HepG2 (cell line): ENCODE data around the gene SPSB1. TPM values are rescaled to one million over a fixed set of nuclear protein-coding genes. Genes with fewer than 3 reads are reported as not detected.

Source experiments
- ATAC-seq: fragments of 200-7000 bp; cut with Tn5 transposase; 3 replicates; pipeline ENCODE4 v1.9.1; 2020; ENCODE audit warnings: mild to moderate bottlenecking, moderate library complexity
- BruUV-seq: library from RNA; stranded (reverse); fragments of 400-500 nt; replicated peaks from 2 replicates; lab custom pipeline; 2021; lab: Mats Ljungman, UMichigan
- CTCF ChIA-PET: fragments of 300-600 bp; formaldehyde crosslinking; extraction: SDS; loops from one replicate; lab custom pipeline; 2021; ENCODE audit warnings: low total read pairs, inconsistent platforms, low intra/inter-chr PET ratio; lab: Yijun Ruan, JAX
- POLR2A ChIA-PET: fragments of 350-600 bp; sonication (Branson Sonifier 250); formaldehyde crosslinking; loops from one replicate; lab custom pipeline; 2020; ENCODE audit warnings: antibody characterized with exemption, inconsistent platforms; lab: Yijun Ruan, JAX
- DNase-seq: peaks from one replicate; pipeline ENCODE4 v3.0.0-alpha.2; 2015; ENCODE audit warnings: low spot score
- FAIRE-seq: peaks from 3 replicates; lab custom pipeline; 2011; peaks lifted over from hg19 to GRCh38; lab: Jason Lieb, UNC
- H2AFZ ChIP-seq: one replicate; pipeline ENCODE4 v1.6.1; 2011; ENCODE audit warnings: low read length, inconsistent platforms
- H3K27ac ChIP-seq: fragments of 300-600 bp; 3 replicates; pipeline ENCODE4 v1.8.0; 2011; ENCODE audit warnings: mixed run types, mild to moderate bottlenecking, mixed read lengths, low read length, inconsistent platforms; ENCODE audit not compliant: insufficient read depth; ENCODE audit errors: extremely low read length
- H3K27me3 ChIP-seq, 2 experiments: fragments of 200-600 bp in 1 of 2; 2 replicates in 1 of 2; 3 replicates in 1 of 2; pipeline versions ENCODE4 v1.6.0 to v1.8.0; 2011; ENCODE audit warnings: low read length in 2 of 2, mild to moderate bottlenecking in 2 of 2, moderate library complexity in 2 of 2, inconsistent platforms in 1 of 2; ENCODE audit not compliant: insufficient read depth in 2 of 2, control insufficient read depth in 1 of 2
- H3K36me3 ChIP-seq, 2 experiments: fragments of 200-600 bp in 1 of 2; replicated peaks in 1 of 2; 2 replicates in 1 of 2; 3 replicates in 1 of 2; pipeline versions ENCODE4 v1.5.1 to v1.8.0; 2011; ENCODE audit warnings: low read length in 2 of 2, inconsistent platforms in 1 of 2; ENCODE audit not compliant: insufficient read depth in 2 of 2, control insufficient read depth in 1 of 2
- H3K4me1 ChIP-seq: 2 replicates; pipeline ENCODE4 v1.5.1; 2012; ENCODE audit warnings: low read length, inconsistent platforms; ENCODE audit not compliant: insufficient read depth
- H3K4me2 ChIP-seq: 2 replicates; pipeline ENCODE4 v1.6.0; 2011; ENCODE audit warnings: low read depth, low read length, inconsistent platforms
- H3K4me3 ChIP-seq, 3 experiments: fragments of 200-600 bp in 1 of 3; sonication (generic), shearing (Covaris generic) in 1 of 3; replicated peaks in 1 of 3; 2 replicates each; pipeline ENCODE4 v1.5.1; 2011 to 2016; ENCODE audit warnings: low read length in 3 of 3, inconsistent platforms in 2 of 3, low read depth in 2 of 3, mild to moderate bottlenecking in 2 of 3, control low read depth in 1 of 3, mixed read lengths in 1 of 3; ENCODE audit not compliant: insufficient read depth in 1 of 3
- H3K79me2 ChIP-seq: one replicate; pipeline ENCODE4 v1.6.1; 2011; ENCODE audit warnings: low read length, inconsistent platforms; ENCODE audit not compliant: insufficient read depth
- H3K9ac ChIP-seq: 2 replicates; pipeline ENCODE4 v1.6.0; 2011; ENCODE audit warnings: mild to moderate bottlenecking, low read depth, low read length, inconsistent platforms; ENCODE audit not compliant: insufficient read depth
- H3K9me3 ChIP-seq: 2 replicates; pipeline ENCODE4 v1.5.1; 2012; ENCODE audit warnings: mild to moderate bottlenecking, low read length
- H4K20me1 ChIP-seq: 2 replicates; pipeline ENCODE4 v1.6.0; 2011; ENCODE audit warnings: inconsistent platforms, mild to moderate bottlenecking, low read length, moderate library complexity; ENCODE audit not compliant: insufficient read depth
- MED13 ChIP-seq: sonication (generic); formaldehyde crosslinking; IDR thresholded peaks from 2 replicates; pipeline ENCODE4 v1.5.0; 2020; ENCODE audit warnings: missing genetic modification reagents
- MEIS2 ChIP-seq: sonication (generic); formaldehyde crosslinking; IDR thresholded peaks from 2 replicates; pipeline ENCODE4 v1.9.0; 2021; ENCODE audit warnings: mild to moderate bottlenecking, missing genetic modification reagents
- SAP130 ChIP-seq: IDR thresholded peaks from 2 replicates; pipeline ENCODE4 v1.6.1; 2016; ENCODE audit warnings: low read depth
- TBL1XR1 ChIP-seq: fragments of 150-350 bp; IDR thresholded peaks from 2 replicates; pipeline ENCODE4 v1.6.1; 2014; ENCODE audit warnings: borderline replicate concordance, low read length; ENCODE audit not compliant: partially characterized antibody
- UBTF ChIP-seq: sonication (generic); formaldehyde crosslinking; IDR thresholded peaks from 2 replicates; pipeline ENCODE4 v1.4.0; 2020; ENCODE audit warnings: mild to moderate bottlenecking, missing genetic modification reagents
- ZSCAN31 ChIP-seq: sonication (generic); formaldehyde crosslinking; IDR thresholded peaks from 2 replicates; pipeline ENCODE4 v1.5.0; 2020; ENCODE audit warnings: low read depth, mild to moderate bottlenecking, missing genetic modification reagents
- WGBS: methylation state at CpG from one replicate; pipeline ENCODE4 v1.1.6; 2017; ENCODE audit warnings: low lambda C conversion rate; 5-methylcytosine and 5-hydroxymethylcytosine counted together
- in situ Hi-C: cut with HindIII; loops from 2 replicates; pipeline ENCODE4 v1.10.0; 2017; ENCODE audit warnings: low pct_unique_long_range_greater_than_20kb; ENCODE audit not compliant: extremely low pct_ligation_motif_present
- intact Hi-C: fragments of 100-400 bp; cut with micrococcal nuclease; formaldehyde crosslinking; loops from one replicate; pipeline ENCODE4 v1.10.0; 2022; ENCODE audit not compliant: unreplicated experiment
- polyA plus RNA-seq, 8 experiments: library from polyadenylated mRNA; depleted of rRNA in 3 of 8; stranded (reverse) in 7 of 8; unstranded in 1 of 8; fragments of >200 nt; fragmentation: Illumina TruSeq in 4 of 8; extraction: Trizol in 4 of 8; gene quantifications; 2 replicates each; pipeline versions ENCODE4 v1.2.1 to v1.2.3, GENCODE V29; 2011 to 2016; ENCODE audit warnings: low read depth in 4 of 8, missing spikeins in 1 of 8, mixed read lengths in 1 of 8; ENCODE audit not compliant: insufficient read depth in 1 of 8
- total RNA-seq, 5 experiments: library from RNA; depleted of rRNA; stranded (reverse); fragments of >200 nt; fragmentation: Illumina TruSeq; extraction: Trizol; gene quantifications; 2 replicates each; pipeline ENCODE4 v1.2.3, GENCODE V29; 2016; ENCODE audit warnings: low read depth in 1 of 5

SPSB1 gene
- total and polyA plus RNA-seq, 2 of the 13 experiments (the other 11 are each of a cell fraction or from before 2014, with no cell fraction given): 5.0 to 8.0 TPM

GRCh38 chr1:9347095-9347850 is 54.6 kb downstream of the SPSB1 start:
- 0 out of 5 replicates have a peak, but pooled peaks cover 0 to 1% of the 10 kb centered on the region in 2 experiments for H3K36me3 ChIP-seq

More at GRCh38 chr1:9347095-9347850, 54.6 kb downstream of the SPSB1 start:
- in situ Hi-C loops: no loop called here
- H3K9ac ChIP-seq: no peak overlapping the region
- POLR2A ChIA-PET: no interaction called here
- H3K4me2 ChIP-seq: no peak overlapping the region
- H2AFZ ChIP-seq: no peak overlapping the region
- ATAC-seq: no peak
- 83% methylated on average over 14 of the region's 14 CpGs for WGBS
- no peak for DNase-seq
- H3K27me3 ChIP-seq: no peaks in the 10 kb centered on the region
- TF ChIP-seq MEIS2 (CRISPR knock-in tag) (no peak), TBL1XR1 (no peak), SAP130 (CRISPR knock-in tag) (no peak), UBTF (CRISPR knock-in tag) (no peak), MED13 (CRISPR knock-in tag) (no peak), ZSCAN31 (CRISPR knock-in tag) (no peak)
- FAIRE-seq: no peak
- 0 out of 2 replicates have a peak, but pooled peaks cover 3% of the 10 kb centered on the region for H4K20me1 ChIP-seq
- CTCF ChIA-PET: no interaction called here
- no TSS peak for BruUV-seq
- H3K79me2 ChIP-seq: no peaks in the 10 kb centered on the region
- no peak overlapping the region for H3K27ac ChIP-seq
- no peaks in the 10 kb centered on the region for H3K9me3 ChIP-seq
- no peak overlapping the region for H3K4me3 ChIP-seq
- H3K4me1 ChIP-seq: peaks cover 19% of the 10 kb centered on the region
- intact Hi-C loops: no loop called here
